Measurements from ENCODE around the gene RBM4B. TPM values are rescaled to one million over a fixed set of nuclear protein-coding genes. Genes with fewer than 3 reads are reported as not detected.

Gene RBM4B
- total RNA-seq, 1 experiment from 2014 or later, result 14.1 TPM

DNA sequence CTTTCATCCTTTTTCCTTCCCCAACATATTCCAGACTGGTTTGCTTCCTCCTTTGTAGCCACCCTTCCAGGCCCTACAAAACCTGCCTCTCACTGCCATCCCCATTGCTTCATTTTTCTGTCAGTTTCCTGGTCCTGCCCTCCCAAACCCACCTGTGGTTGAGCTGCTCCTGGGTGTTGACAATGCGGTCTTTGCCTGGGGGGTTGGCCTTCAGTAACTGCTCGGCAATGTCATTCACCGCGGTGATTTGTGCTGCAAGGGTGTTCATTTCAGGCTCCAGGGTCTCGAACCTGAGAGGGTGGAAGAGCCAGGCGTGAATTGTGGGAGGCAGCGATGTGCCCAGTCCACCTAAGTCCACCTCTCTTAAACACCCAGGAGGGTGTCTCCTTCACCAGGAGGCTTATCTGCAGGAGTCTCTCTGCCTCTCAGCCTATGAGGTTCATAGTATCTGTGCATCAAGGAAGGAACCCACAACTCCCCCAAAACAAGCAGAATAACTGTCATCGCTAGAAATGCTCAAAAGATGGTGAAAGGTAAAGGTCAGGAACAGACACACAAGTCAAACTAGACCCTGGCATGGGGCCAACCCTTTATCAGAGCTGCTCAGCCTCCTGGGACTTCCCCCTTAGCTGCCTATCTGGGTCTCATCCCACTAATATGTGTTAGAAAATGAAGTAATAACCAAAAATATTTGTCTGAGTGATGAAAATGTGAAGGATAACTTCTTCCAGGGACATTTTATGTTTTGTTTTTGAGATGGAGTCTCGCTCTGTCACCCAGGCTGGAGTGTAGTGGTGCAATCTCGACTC, 23.9 kb upstream of the RBM4B start (continued):
- TF ChIP-seq, protein P1, sequence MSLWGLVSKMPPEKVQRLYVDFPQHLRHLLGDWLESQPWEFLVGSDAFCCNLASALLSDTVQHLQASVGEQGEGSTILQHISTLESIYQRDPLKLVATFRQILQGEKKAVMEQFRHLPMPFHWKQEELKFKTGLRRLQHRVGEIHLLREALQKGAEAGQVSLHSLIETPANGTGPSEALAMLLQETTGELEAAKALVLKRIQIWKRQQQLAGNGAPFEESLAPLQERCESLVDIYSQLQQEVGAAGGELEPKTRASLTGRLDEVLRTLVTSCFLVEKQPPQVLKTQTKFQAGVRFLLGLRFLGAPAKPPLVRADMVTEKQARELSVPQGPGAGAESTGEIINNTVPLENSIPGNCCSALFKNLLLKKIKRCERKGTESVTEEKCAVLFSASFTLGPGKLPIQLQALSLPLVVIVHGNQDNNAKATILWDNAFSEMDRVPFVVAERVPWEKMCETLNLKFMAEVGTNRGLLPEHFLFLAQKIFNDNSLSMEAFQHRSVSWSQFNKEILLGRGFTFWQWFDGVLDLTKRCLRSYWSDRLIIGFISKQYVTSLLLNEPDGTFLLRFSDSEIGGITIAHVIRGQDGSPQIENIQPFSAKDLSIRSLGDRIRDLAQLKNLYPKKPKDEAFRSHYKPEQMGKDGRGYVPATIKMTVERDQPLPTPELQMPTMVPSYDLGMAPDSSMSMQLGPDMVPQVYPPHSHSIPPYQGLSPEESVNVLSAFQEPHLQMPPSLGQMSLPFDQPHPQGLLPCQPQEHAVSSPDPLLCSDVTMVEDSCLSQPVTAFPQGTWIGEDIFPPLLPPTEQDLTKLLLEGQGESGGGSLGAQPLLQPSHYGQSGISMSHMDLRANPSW (CRISPR knock-in tag; conservative IDR thresholded peaks at IDR 0.05; ENCODE audit: low read depth), result no peak
- TF ChIP-seq NR3C1 (CRISPR knock-in tag; conservative IDR thresholded peaks at IDR 0.05; ENCODE audit: low read depth), result no peak

DNA sequence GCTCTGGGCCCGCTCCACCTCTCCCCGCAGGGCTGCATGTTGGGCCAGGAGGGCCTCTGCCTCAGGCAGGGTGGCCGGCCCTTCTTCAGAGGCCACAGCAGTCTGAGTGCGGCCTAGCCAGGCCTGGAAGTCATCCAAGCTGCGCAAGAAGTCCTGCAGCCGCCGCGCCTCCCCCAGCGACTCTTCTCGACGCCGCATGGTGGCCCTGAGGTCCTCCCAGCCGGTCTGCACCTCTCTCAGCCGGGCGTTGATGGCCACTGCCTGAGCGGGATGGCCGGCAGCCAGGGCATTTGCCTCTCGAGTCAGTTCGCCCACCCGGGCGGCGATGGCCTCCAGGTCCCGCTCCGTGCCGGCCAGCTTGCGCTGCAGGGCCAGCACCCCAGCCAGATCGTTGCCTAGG, 23.1 kb upstream of the RBM4B start:
- no peak overlapping the region for H3K27ac Mint-ChIP-seq
- no peak for DNase-seq (ENCODE audit: low spot score)
- TF ChIP-seq TP53 (CRISPR knock-in tag; IDR thresholded peaks at IDR 0.05) (no peak), ETV6 (CRISPR knock-in tag; IDR thresholded peaks at IDR 0.05) (no peak), NFATC4 (CRISPR knock-in tag; IDR thresholded peaks at IDR 0.05) (no peak)
- TF ChIP-seq, protein P2, sequence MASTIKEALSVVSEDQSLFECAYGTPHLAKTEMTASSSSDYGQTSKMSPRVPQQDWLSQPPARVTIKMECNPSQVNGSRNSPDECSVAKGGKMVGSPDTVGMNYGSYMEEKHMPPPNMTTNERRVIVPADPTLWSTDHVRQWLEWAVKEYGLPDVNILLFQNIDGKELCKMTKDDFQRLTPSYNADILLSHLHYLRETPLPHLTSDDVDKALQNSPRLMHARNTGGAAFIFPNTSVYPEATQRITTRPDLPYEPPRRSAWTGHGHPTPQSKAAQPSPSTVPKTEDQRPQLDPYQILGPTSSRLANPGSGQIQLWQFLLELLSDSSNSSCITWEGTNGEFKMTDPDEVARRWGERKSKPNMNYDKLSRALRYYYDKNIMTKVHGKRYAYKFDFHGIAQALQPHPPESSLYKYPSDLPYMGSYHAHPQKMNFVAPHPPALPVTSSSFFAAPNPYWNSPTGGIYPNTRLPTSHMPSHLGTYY (CRISPR knock-in tag; IDR thresholded peaks at IDR 0.05), result no peak
- ChIA-PET CTCF (no interaction called here), POLR2A (no interaction called here)
- H3K27me3 Mint-ChIP-seq (ENCODE audit: low read depth), result no peaks in the 10 kb centered on the region
- H3K36me3 Mint-ChIP-seq, result peaks cover 30% of the 10 kb centered on the region
- no peaks in the 10 kb centered on the region for H3K4me1 Mint-ChIP-seq
- ATAC-seq, result no peak
- no peak overlapping the region for H3K4me3 Mint-ChIP-seq
- no peaks in the 10 kb centered on the region for H3K9me3 Mint-ChIP-seq

DNA sequence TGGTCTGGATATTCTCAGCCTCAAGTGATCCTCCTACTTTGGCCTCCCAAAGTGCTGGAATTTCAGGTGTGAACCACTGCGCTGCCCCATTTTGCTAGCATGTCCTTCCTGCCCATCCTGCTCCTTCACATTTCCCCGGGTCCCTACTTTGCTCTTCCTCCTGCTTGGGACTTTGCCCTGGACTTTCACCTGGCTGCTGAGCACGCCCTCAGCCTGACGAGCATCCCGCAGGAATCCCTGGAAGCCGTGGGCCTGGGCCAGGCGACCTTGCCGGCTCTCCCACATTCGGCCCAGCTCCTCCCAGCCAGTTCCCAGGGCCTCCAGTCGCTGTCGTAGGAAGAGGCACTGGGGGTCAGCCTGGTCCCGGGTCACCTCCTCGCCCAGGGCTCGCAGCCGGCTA, 22.6 kb upstream of the RBM4B start:
- Mint-ChIP-seq H3K9me3 (no peaks in the 10 kb centered on the region), H3K27ac (no peak overlapping the region), H3K4me1 (no peaks in the 10 kb centered on the region), H3K4me3 (no peak overlapping the region), H3K27me3 (ENCODE audit: low read depth) (no peaks in the 10 kb centered on the region), H3K36me3 (peaks cover 30% of the 10 kb centered on the region)
- DNase-seq (ENCODE audit: low spot score), result no peak
- TF ChIP-seq ZNF416 (CRISPR knock-in tag; IDR thresholded peaks at IDR 0.05) (no peak), ZNF232 (CRISPR knock-in tag; IDR thresholded peaks at IDR 0.05) (no peak), SMAD3 (CRISPR knock-in tag; IDR thresholded peaks at IDR 0.05; ENCODE audit: borderline replicate concordance) (no peak), SOX15 (CRISPR knock-in tag; IDR thresholded peaks at IDR 0.05) (no peak), ZNF396 (CRISPR knock-in tag; IDR thresholded peaks at IDR 0.05; ENCODE audit: borderline replicate concordance) (no peak), GRHL2 (CRISPR knock-in tag; IDR thresholded peaks at IDR 0.05; ENCODE audit: insufficient replicate concordance, severe bottlenecking) (no peak), SMAD4 (CRISPR knock-in tag; IDR thresholded peaks at IDR 0.05) (no peak), GTF2I (CRISPR knock-in tag; conservative IDR thresholded peaks at IDR 0.05) (no peak), ETV6 (CRISPR knock-in tag; IDR thresholded peaks at IDR 0.05) (no peak), GABPB1 (CRISPR knock-in tag; IDR thresholded peaks at IDR 0.05) (no peak), PRRX2 (CRISPR knock-in tag; IDR thresholded peaks at IDR 0.05) (no peak)
- TF ChIP-seq, protein P3, sequence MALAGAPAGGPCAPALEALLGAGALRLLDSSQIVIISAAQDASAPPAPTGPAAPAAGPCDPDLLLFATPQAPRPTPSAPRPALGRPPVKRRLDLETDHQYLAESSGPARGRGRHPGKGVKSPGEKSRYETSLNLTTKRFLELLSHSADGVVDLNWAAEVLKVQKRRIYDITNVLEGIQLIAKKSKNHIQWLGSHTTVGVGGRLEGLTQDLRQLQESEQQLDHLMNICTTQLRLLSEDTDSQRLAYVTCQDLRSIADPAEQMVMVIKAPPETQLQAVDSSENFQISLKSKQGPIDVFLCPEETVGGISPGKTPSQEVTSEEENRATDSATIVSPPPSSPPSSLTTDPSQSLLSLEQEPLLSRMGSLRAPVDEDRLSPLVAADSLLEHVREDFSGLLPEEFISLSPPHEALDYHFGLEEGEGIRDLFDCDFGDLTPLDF (CRISPR knock-in tag; IDR thresholded peaks at IDR 0.05), result no peak
- TF ChIP-seq, protein P4, sequence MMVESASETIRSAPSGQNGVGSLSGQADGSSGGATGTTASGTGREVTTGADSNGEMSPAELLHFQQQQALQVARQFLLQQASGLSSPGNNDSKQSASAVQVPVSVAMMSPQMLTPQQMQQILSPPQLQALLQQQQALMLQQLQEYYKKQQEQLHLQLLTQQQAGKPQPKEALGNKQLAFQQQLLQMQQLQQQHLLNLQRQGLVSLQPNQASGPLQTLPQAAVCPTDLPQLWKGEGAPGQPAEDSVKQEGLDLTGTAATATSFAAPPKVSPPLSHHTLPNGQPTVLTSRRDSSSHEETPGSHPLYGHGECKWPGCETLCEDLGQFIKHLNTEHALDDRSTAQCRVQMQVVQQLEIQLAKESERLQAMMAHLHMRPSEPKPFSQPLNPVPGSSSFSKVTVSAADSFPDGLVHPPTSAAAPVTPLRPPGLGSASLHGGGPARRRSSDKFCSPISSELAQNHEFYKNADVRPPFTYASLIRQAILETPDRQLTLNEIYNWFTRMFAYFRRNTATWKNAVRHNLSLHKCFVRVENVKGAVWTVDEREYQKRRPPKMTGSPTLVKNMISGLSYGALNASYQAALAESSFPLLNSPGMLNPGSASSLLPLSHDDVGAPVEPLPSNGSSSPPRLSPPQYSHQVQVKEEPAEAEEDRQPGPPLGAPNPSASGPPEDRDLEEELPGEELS (CRISPR knock-in tag; IDR thresholded peaks at IDR 0.05), result no peak
- TF ChIP-seq, protein P5, sequence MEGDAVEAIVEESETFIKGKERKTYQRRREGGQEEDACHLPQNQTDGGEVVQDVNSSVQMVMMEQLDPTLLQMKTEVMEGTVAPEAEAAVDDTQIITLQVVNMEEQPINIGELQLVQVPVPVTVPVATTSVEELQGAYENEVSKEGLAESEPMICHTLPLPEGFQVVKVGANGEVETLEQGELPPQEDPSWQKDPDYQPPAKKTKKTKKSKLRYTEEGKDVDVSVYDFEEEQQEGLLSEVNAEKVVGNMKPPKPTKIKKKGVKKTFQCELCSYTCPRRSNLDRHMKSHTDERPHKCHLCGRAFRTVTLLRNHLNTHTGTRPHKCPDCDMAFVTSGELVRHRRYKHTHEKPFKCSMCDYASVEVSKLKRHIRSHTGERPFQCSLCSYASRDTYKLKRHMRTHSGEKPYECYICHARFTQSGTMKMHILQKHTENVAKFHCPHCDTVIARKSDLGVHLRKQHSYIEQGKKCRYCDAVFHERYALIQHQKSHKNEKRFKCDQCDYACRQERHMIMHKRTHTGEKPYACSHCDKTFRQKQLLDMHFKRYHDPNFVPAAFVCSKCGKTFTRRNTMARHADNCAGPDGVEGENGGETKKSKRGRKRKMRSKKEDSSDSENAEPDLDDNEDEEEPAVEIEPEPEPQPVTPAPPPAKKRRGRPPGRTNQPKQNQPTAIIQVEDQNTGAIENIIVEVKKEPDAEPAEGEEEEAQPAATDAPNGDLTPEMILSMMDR (IDR thresholded peaks at IDR 0.05), result no peak
- TF ChIP-seq, protein P6, sequence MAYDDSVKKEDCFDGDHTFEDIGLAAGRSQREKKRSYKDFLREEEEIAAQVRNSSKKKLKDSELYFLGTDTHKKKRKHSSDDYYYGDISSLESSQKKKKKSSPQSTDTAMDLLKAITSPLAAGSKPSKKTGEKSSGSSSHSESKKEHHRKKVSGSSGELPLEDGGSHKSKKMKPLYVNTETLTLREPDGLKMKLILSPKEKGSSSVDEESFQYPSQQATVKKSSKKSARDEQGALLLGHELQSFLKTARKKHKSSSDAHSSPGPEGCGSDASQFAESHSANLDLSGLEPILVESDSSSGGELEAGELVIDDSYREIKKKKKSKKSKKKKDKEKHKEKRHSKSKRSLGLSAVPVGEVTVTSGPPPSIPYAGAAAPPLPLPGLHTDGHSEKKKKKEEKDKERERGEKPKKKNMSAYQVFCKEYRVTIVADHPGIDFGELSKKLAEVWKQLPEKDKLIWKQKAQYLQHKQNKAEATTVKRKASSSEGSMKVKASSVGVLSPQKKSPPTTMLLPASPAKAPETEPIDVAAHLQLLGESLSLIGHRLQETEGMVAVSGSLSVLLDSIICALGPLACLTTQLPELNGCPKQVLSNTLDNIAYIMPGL (CRISPR knock-in tag; IDR thresholded peaks at IDR 0.05), result no peak
- TF ChIP-seq, protein P7, sequence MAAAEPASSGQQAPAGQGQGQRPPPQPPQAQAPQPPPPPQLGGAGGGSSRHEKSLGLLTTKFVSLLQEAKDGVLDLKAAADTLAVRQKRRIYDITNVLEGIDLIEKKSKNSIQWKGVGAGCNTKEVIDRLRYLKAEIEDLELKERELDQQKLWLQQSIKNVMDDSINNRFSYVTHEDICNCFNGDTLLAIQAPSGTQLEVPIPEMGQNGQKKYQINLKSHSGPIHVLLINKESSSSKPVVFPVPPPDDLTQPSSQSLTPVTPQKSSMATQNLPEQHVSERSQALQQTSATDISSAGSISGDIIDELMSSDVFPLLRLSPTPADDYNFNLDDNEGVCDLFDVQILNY (CRISPR knock-in tag; IDR thresholded peaks at IDR 0.05), result no peak
- ChIA-PET POLR2A (no interaction called here), CTCF (no interaction called here)
- no peak for ATAC-seq

Measured in WTC11 (cell line).